IMR-90 (cell line): Measurements from ENCODE around the gene PTK6. TPM values are rescaled to one million over a fixed set of nuclear protein-coding genes. Genes with fewer than 3 reads are reported as not detected.

Source experiments
- ATAC-seq: fragments of 200-7000 bp; cut with Tn5 transposase; 2 replicates; pipeline ENCODE4 v1.9.1; 2020; ENCODE audit warnings: low read depth, mild to moderate bottlenecking, moderate library complexity
- BruUV-seq: library from RNA; stranded (reverse); fragments of 400-500 nt; replicated peaks from 2 replicates; lab custom pipeline; 2021; lab: Mats Ljungman, UMichigan
- CTCF ChIA-PET: fragments of 300-600 bp; formaldehyde crosslinking; extraction: SDS; loops from one replicate; lab custom pipeline; 2021; ENCODE audit warnings: antibody characterized with exemption; lab: Yijun Ruan, JAX
- POLR2A ChIA-PET: fragments of 300-600 bp; sonication (Branson Sonifier 250); formaldehyde crosslinking; loops from one replicate; lab custom pipeline; 2022; ENCODE audit warnings: antibody characterized with exemption; ENCODE audit not compliant: unreplicated experiment; lab: Charles Lee
- DNase-seq: peaks from one replicate; pipeline ENCODE4 v3.0.0; 2013
- H2AFZ ChIP-seq: replicated peaks from 2 replicates; pipeline ENCODE3; 2013; ENCODE audit warnings: low read length, mild to moderate bottlenecking; ENCODE audit not compliant: poor library complexity
- H2AK5ac ChIP-seq: 2 replicates; pipeline ENCODE4 v1.6.1; 2013; ENCODE audit warnings: low read depth, low read length, inconsistent platforms
- H2AK9ac ChIP-seq: replicated peaks from 2 replicates; pipeline ENCODE3; 2013; ENCODE audit warnings: mild to moderate bottlenecking, low read depth, low read length, moderate library complexity; ENCODE audit not compliant: poor library complexity
- H2BK120ac ChIP-seq: 2 replicates; pipeline ENCODE4 v1.6.1; 2013; ENCODE audit warnings: low read depth, low read length, inconsistent platforms
- H2BK15ac ChIP-seq: 3 replicates; pipeline ENCODE4 v1.6.1; 2013; ENCODE audit warnings: low read depth, low read length, inconsistent platforms
- H2BK20ac ChIP-seq: 2 replicates; pipeline ENCODE4 v1.6.1; 2013; ENCODE audit warnings: low read depth, mild to moderate bottlenecking, inconsistent platforms, low read length, moderate library complexity
- H2BK5ac ChIP-seq: 2 replicates; pipeline ENCODE4 v1.6.1; 2013; ENCODE audit warnings: mild to moderate bottlenecking, low read depth, low read length, inconsistent platforms; ENCODE audit not compliant: poor library complexity, severe bottlenecking
- H3K14ac ChIP-seq: replicated peaks from 2 replicates; pipeline ENCODE4 v1.6.1; 2013; ENCODE audit warnings: low read depth, low read length, inconsistent platforms
- H3K18ac ChIP-seq: 2 replicates; pipeline ENCODE4 v1.6.1; 2013; ENCODE audit warnings: low read depth, low read length, control low read depth
- H3K23ac ChIP-seq: 2 replicates; pipeline ENCODE4 v1.6.1; 2013; ENCODE audit warnings: low read depth, low read length, inconsistent platforms
- H3K27ac ChIP-seq: 2 replicates; pipeline ENCODE4 v1.5.1; 2013; ENCODE audit warnings: mild to moderate bottlenecking, control low read depth, low read length; ENCODE audit not compliant: insufficient read depth
- H3K27me3 ChIP-seq: 2 replicates; pipeline ENCODE4 v1.6.1; 2013; ENCODE audit warnings: low read length; ENCODE audit not compliant: control insufficient read depth, insufficient read depth
- H3K36me3 ChIP-seq: 2 replicates; pipeline ENCODE4 v1.6.1; 2013; ENCODE audit warnings: low read length, mixed read lengths; ENCODE audit not compliant: control insufficient read depth, insufficient read depth
- H3K4ac ChIP-seq: 2 replicates; pipeline ENCODE4 v1.6.1; 2013; ENCODE audit warnings: low read depth, low read length, inconsistent platforms
- H3K4me1 ChIP-seq: 2 replicates; pipeline ENCODE4 v1.6.1; 2013; ENCODE audit warnings: low read length, mixed read lengths; ENCODE audit not compliant: control insufficient read depth, insufficient read depth
- H3K4me2 ChIP-seq: 2 replicates; pipeline ENCODE4 v1.6.1; 2013; ENCODE audit warnings: low read depth, mild to moderate bottlenecking, control low read depth, low read length, moderate library complexity
- H3K4me3 ChIP-seq: 2 replicates; pipeline ENCODE4 v1.5.1; 2013; ENCODE audit warnings: low read depth, mild to moderate bottlenecking, control low read depth, low read length, moderate library complexity; ENCODE audit not compliant: insufficient read depth
- H3K56ac ChIP-seq: 2 replicates; pipeline ENCODE4 v1.6.1; 2013; ENCODE audit warnings: low read length, inconsistent platforms; ENCODE audit not compliant: insufficient read depth; ENCODE audit errors: extremely low read depth
- H3K79me1 ChIP-seq, 2 experiments: 2 replicates each; pipeline ENCODE4 v1.6.1; 2013; ENCODE audit warnings: low read length in 2 of 2, inconsistent platforms in 1 of 2, low read depth in 1 of 2
- H3K9ac ChIP-seq: 2 replicates; pipeline ENCODE4 v1.6.1; 2013; ENCODE audit warnings: low read depth, low read length, control low read depth
- H3K9me1 ChIP-seq: 2 replicates; pipeline ENCODE4 v1.6.1; 2013; ENCODE audit warnings: low read length, inconsistent platforms; ENCODE audit not compliant: insufficient read depth
- H3K9me3 ChIP-seq: 2 replicates; pipeline ENCODE4 v1.6.1; 2013; ENCODE audit warnings: low read length; ENCODE audit not compliant: control insufficient read depth, insufficient read depth
- H4K20me1 ChIP-seq: 2 replicates; pipeline ENCODE4 v1.6.1; 2013; ENCODE audit warnings: low read length, inconsistent platforms; ENCODE audit not compliant: insufficient read depth
- H4K5ac ChIP-seq: 2 replicates; pipeline ENCODE4 v1.6.1; 2013; ENCODE audit warnings: mild to moderate bottlenecking, low read depth, low read length, control low read depth
- H4K8ac ChIP-seq, 2 experiments: 2 replicates each; pipeline ENCODE4 v1.6.1; 2013; ENCODE audit warnings: low read depth in 2 of 2, low read length in 2 of 2, control low read depth in 1 of 2, inconsistent platforms in 1 of 2
- H4K91ac ChIP-seq: 2 replicates; pipeline ENCODE4 v1.6.1; 2013; ENCODE audit warnings: low read depth, low read length, inconsistent platforms; ENCODE audit not compliant: insufficient read depth
- BHLHE40 ChIP-seq: fragments of 150-350 bp; IDR thresholded peaks from 2 replicates; pipeline ENCODE4 v1.6.1; 2016; ENCODE audit warnings: mild to moderate bottlenecking, low read depth, low read length
- CHD1 ChIP-seq: IDR thresholded peaks from 2 replicates; pipeline ENCODE4 v1.6.1; 2012; ENCODE audit warnings: low read depth, low read length, improper control_type of control experiment
- FOS ChIP-seq: fragments of 150-350 bp; IDR thresholded peaks from 2 replicates; pipeline ENCODE4 v1.6.1; 2016; ENCODE audit warnings: low read depth, low read length
- MAFK ChIP-seq: IDR thresholded peaks from 2 replicates; pipeline ENCODE4 v1.6.1; 2012; ENCODE audit warnings: low read depth, low read length, improper control_type of control experiment
- MAZ ChIP-seq: IDR thresholded peaks from 2 replicates; pipeline ENCODE4 v1.6.1; 2012; ENCODE audit warnings: low read depth, mild to moderate bottlenecking, low read length, improper control_type of control experiment, moderate library complexity, borderline replicate concordance
- NFE2L2 ChIP-seq: fragments of 150-350 bp; IDR thresholded peaks from 2 replicates; pipeline ENCODE4 v1.6.1; 2016; ENCODE audit warnings: low read depth, mild to moderate bottlenecking, low read length
- RAD21 ChIP-seq: IDR thresholded peaks from 2 replicates; pipeline ENCODE4 v1.6.1; 2012; ENCODE audit warnings: low read length, improper control_type of control experiment
- RCOR1 ChIP-seq: IDR thresholded peaks from 2 replicates; pipeline ENCODE4 v1.6.1; 2012; ENCODE audit warnings: mild to moderate bottlenecking, low read length, improper control_type of control experiment; ENCODE audit not compliant: insufficient replicate concordance
- RFX5 ChIP-seq: IDR thresholded peaks from 2 replicates; pipeline ENCODE4 v1.8.0; 2012; ENCODE audit warnings: low read depth, mild to moderate bottlenecking, low read length, moderate library complexity
- WGBS, 2 experiments: methylation state at CpG; one replicate each; pipeline versions ENCODE4 v1.1.5 to v1.1.7; 2013; ENCODE audit warnings: missing lambda C conversion rate in 2 of 2; ENCODE audit not compliant: insufficient read length in 1 of 2; ENCODE audit errors: extremely low coverage in 2 of 2; 5-methylcytosine and 5-hydroxymethylcytosine counted together
- dilution Hi-C: fragments of 300-500 bp; cut with HindIII; formaldehyde crosslinking; loops from one replicate; pipeline ENCODE4 v1.14.3; 2018; ENCODE audit warnings: low sequenced_read_pairs; ENCODE audit not compliant: unreplicated experiment
- in situ Hi-C: fragments of 300-500 bp; cut with MboI; formaldehyde crosslinking; loops from 3 replicates; pipeline ENCODE4 v1.14.3; 2019; ENCODE audit warnings: low sequenced_read_pairs, inconsistent platforms, mixed read lengths
- intact Hi-C: fragments of 100-400 bp; cut with micrococcal nuclease; formaldehyde crosslinking; loops from 2 replicates; pipeline ENCODE4 v1.10.0; 2022
- polyA plus RNA-seq, 3 experiments: library from polyadenylated mRNA; depleted of rRNA; stranded (reverse); fragments of >200 nt; gene quantifications; 2 replicates each; pipeline ENCODE4 v1.2.3, GENCODE V29; 2012; ENCODE audit warnings: low replicate concordance in 1 of 3
- total RNA-seq: library from RNA; depleted of rRNA; stranded (reverse); fragments of >200 nt; gene quantifications from 2 replicates; pipeline ENCODE4 v1.2.3, GENCODE V29; 2012
- TF ChIP-seq, protein P1 (sequence below): conservative IDR thresholded peaks from 2 replicates; pipeline ENCODE4 v1.5.1; 2012; ENCODE audit warnings: mild to moderate bottlenecking, low read depth, low read length, improper control_type of control experiment
- TF ChIP-seq, protein P2 (sequence below): fragments of 150-350 bp; IDR thresholded peaks from 2 replicates; pipeline ENCODE4 v1.6.1; 2017; ENCODE audit warnings: mild to moderate bottlenecking, antibody characterized with exemption, low read length, low read depth

PTK6 gene
- total and polyA plus RNA-seq, 2 of the 4 experiments (the other 2 are of a cell fraction): not detected

DNA sequence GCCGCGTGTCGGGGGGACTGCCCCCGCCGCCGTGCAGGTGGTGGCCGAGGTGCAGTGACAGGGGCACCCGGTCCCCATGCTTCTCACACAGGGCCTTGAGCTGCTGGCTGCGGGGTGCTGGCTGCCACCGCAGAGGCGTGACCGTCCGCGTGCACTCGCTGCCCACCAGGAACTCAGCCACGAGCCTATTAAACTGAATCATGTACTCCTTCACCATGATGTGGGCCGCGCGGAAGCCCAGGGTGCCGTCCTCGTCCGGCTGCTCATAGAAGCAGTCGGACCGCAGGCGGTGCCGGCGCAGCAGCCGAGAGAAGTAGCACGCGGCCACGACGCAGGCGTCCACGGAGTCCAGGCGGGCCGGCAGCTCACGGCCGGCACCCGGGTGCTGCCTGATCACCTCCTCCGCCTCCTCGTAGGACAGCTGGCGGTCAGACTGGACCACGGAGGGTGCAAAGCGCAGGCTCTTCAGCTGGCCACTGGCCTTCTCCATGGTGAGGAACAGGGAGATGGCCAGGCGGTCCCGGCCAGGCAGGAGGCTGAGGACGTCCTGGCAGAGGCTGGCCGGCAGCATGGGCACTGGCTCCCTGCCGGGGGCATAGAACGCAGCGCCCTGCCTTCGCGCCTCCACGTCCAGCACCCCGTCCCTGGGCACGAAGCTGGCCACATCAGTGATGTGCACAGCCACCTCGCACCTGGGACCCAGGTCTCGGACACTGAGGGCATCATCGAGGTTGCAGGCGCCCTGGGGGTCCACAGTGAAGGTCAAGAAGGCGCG lies 27.0 kb upstream of the PTK6 start (continued):
- TF ChIP-seq MAFK: no peak

DNA sequence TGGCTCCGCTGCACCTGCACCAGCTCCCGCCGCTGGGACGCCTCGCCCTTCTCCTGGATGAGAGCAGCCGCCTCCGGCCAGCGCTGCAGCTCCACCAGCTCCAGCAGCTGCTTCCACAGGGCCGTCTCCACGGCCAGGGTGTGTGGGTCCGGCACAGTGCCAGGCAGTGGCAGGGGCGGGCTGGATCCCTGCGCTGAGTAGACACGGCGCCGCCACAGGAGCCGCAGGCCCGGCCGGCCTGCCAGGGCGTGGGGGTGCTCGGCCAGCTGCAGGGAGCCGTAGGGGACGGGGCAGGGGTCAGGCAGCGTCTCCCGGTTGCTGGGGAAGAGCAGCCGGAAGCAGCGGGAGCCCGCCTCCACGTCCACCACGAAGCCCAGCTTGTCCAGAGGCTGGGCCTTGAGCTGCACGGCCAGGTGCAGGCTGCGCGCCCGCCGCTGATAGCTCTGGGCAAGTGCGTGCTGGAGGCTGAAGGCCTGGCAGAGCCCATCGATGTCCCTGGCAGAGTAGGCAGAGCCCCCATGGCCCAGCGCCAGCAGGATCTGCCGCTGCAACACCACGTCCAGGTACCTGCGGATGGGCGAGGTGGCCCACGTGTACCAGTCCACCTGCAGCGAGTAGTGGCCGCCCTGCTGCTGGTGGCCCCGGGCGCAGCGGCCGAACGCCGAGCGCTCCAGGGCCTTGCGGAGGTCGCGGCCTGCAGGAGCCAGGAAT lies 26.2 kb upstream of the PTK6 start:
- Histone ChIP-seq H3K9ac (no peak overlapping the region), H3K4ac (no peak overlapping the region), H2AK5ac (no peak overlapping the region), H3K56ac (no peak overlapping the region), H4K20me1 (no peaks in the 10 kb centered on the region), H3K4me2 (no peak overlapping the region), H3K9me3 (no peaks in the 10 kb centered on the region), H3K18ac (no peak overlapping the region), H3K27ac (no peak overlapping the region), H3K79me1 (no peaks in the 10 kb centered on the region), H2BK5ac (no peak overlapping the region), H3K14ac (no peak overlapping the region), H3K27me3 (no peaks in the 10 kb centered on the region), H4K91ac (no peak overlapping the region), H4K5ac (no peak overlapping the region), H3K36me3 (peaks cover 66% of the 10 kb centered on the region), H2BK20ac (no peak overlapping the region), H3K23ac (no peak overlapping the region), H2BK15ac (no peak overlapping the region), H3K9me1 (no peaks in the 10 kb centered on the region), H4K8ac (no peak overlapping the region), H3K4me3 (no peak overlapping the region), H2BK120ac (no peak overlapping the region), H3K4me1 (no peaks in the 10 kb centered on the region), H2AK9ac (no peak overlapping the region), H2AFZ (no peak overlapping the region)
- WGBS, 2 experiments: 96% methylated on average over 51 of the region's 55 CpGs; no CpG with 5 or more reads in 1 of the 2 experiments
- BruUV-seq: no TSS peak
- ATAC-seq (no peak), DNase-seq (no peak)
- intact Hi-C loops: no loop called here
- ChIA-PET POLR2A (no interaction called here), CTCF (no interaction called here)
- in situ Hi-C loops: no loop called here
- dilution Hi-C loops: no loop called here
- TF ChIP-seq RCOR1: no peak
- no peak for TF ChIP-seq RFX5
- TF ChIP-seq BHLHE40: no peak
- TF ChIP-seq MAFK: no peak
- TF ChIP-seq, protein P1, sequence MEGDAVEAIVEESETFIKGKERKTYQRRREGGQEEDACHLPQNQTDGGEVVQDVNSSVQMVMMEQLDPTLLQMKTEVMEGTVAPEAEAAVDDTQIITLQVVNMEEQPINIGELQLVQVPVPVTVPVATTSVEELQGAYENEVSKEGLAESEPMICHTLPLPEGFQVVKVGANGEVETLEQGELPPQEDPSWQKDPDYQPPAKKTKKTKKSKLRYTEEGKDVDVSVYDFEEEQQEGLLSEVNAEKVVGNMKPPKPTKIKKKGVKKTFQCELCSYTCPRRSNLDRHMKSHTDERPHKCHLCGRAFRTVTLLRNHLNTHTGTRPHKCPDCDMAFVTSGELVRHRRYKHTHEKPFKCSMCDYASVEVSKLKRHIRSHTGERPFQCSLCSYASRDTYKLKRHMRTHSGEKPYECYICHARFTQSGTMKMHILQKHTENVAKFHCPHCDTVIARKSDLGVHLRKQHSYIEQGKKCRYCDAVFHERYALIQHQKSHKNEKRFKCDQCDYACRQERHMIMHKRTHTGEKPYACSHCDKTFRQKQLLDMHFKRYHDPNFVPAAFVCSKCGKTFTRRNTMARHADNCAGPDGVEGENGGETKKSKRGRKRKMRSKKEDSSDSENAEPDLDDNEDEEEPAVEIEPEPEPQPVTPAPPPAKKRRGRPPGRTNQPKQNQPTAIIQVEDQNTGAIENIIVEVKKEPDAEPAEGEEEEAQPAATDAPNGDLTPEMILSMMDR: no peak
- TF ChIP-seq NFE2L2: no peak
- TF ChIP-seq MAZ: no peak
- no peak for TF ChIP-seq RAD21
- TF ChIP-seq, protein P2, sequence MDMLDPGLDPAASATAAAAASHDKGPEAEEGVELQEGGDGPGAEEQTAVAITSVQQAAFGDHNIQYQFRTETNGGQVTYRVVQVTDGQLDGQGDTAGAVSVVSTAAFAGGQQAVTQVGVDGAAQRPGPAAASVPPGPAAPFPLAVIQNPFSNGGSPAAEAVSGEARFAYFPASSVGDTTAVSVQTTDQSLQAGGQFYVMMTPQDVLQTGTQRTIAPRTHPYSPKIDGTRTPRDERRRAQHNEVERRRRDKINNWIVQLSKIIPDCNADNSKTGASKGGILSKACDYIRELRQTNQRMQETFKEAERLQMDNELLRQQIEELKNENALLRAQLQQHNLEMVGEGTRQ: no peak
- no peak for TF ChIP-seq FOS
- no peak for TF ChIP-seq CHD1
